ENCODE results near the gene LRRC49. TPM values are rescaled to one million over a fixed set of nuclear protein-coding genes. Genes with fewer than 3 reads are reported as not detected.
"Not testable (repeated sequence)": the region's sequence is repeated elsewhere in the genome, so short reads cannot be mapped to it uniquely, and the experiment has no call there.

The LRRC49 gene
- total RNA-seq, 4 donors from 2014 or later: 3.3 to 10.4 (median 7.0) TPM

DNA sequence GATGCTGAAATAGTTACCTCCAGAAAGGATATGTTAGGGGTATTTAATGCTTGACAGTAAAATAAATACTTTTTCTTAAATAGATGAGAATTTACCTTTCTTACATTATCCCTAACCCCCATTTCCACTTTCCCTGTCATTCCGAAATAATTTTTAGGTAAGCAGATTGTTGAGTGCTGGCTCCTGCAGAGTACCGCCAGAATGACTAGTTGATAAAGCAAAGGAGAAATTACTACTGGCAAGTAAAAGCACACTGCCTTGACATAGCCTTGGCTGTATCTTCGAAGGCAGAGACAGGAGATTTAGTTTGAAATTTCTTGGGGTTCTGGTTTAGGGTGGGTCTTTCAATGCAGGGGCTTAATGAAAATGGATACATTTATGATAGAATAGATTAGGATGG lies 40.8 kb downstream of the LRRC49 start:
- H3K27ac ChIP-seq (replicated peaks in 1 of 4): no peak overlapping the region
- WGBS: 72% methylated on average over 3 of the region's 3 CpGs

DNA sequence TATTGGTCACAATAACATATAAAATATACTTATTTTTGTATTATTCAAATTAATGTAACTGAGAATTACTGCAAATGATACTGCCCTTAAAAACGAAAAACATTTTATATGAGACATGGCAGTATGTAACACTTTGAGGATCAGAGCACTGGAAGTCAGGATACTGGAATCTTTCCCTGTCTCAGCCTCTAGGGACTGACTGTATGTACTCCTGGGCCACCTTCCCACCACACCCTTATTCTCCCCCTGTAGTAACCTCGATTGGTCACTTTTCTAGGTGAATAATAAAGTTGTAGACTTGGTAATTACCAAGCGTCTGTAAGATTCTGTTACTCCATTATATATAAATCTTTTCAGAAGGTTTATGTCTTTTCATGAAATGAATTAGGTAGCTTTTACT lies 43.0 kb downstream of the LRRC49 start:
- TF ChIP-seq EP300 (IDR thresholded peaks at IDR 0.05) (no peak), POLR2AphosphoS5 (IDR thresholded peaks at IDR 0.05) (no peak), POLR2A (IDR thresholded peaks at IDR 0.05; ENCODE audit: low read depth) (no peak)
- TF ChIP-seq, protein P1, sequence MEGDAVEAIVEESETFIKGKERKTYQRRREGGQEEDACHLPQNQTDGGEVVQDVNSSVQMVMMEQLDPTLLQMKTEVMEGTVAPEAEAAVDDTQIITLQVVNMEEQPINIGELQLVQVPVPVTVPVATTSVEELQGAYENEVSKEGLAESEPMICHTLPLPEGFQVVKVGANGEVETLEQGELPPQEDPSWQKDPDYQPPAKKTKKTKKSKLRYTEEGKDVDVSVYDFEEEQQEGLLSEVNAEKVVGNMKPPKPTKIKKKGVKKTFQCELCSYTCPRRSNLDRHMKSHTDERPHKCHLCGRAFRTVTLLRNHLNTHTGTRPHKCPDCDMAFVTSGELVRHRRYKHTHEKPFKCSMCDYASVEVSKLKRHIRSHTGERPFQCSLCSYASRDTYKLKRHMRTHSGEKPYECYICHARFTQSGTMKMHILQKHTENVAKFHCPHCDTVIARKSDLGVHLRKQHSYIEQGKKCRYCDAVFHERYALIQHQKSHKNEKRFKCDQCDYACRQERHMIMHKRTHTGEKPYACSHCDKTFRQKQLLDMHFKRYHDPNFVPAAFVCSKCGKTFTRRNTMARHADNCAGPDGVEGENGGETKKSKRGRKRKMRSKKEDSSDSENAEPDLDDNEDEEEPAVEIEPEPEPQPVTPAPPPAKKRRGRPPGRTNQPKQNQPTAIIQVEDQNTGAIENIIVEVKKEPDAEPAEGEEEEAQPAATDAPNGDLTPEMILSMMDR (IDR thresholded peaks at IDR 0.05): no peak
- no peaks in the 10 kb centered on the region for H3K9me3 ChIP-seq
- H3K4me1 ChIP-seq: no peaks in the 10 kb centered on the region
- no peak for DNase-seq (ENCODE audit: extremely low spot score)
- H3K27me3 ChIP-seq: no peaks in the 10 kb centered on the region
- H3K4me3 ChIP-seq: no peak overlapping the region
- intact Hi-C loops (cut with DNase I): no loop called here
- 94% methylated on average over 3 of the region's 3 CpGs for WGBS
- H3K27ac ChIP-seq (replicated peaks in 1 of 4): no peak overlapping the region
- no peaks in the 10 kb centered on the region for H3K36me3 ChIP-seq

More for the DNA sequence above, 40.8 kb downstream of the LRRC49 start:
- peaks cover 0 to 5% (median 0%) of the 10 kb centered on the region in 4 donors for H3K36me3 ChIP-seq
- TF ChIP-seq, protein P1 (IDR thresholded peaks at IDR 0.05): no peak
- TF ChIP-seq POLR2A (IDR thresholded peaks at IDR 0.05; ENCODE audit: low read depth) (no peak), EP300 (IDR thresholded peaks at IDR 0.05) (no peak), POLR2AphosphoS5 (IDR thresholded peaks at IDR 0.05) (no peak)
- no peaks in the 10 kb centered on the region for H3K9me3 ChIP-seq
- no peaks in the 10 kb centered on the region for H3K27me3 ChIP-seq
- no peaks in the 10 kb centered on the region for H3K4me1 ChIP-seq
- DNase-seq (ENCODE audit: extremely low spot score): no peak
- intact Hi-C loops (cut with DNase I): no loop called here
- H3K4me3 ChIP-seq: no peak overlapping the region

DNA sequence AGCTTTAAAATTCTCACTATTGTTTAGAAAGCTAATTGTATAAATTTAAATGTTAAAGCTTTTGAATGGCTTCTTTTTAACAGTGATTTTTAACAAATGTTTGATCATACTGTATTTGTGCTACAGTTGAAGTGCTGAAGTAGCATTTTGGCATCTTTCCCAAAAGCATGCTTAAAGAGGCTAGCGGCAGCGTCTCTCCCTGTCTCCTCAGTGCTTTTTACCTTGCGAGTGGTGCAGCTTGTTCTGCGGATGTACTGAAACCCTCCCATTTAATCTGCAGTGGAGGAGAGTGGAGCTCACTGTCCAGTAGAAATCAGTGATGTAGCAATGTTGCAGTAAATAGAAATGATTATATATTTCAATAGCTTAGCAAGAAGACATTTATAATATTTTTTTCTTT lies 43.7 kb downstream of the LRRC49 start:
- H3K4me3 ChIP-seq: no peak overlapping the region
- DNase-seq (ENCODE audit: extremely low spot score): no peak
- no peak overlapping the region for H3K27ac ChIP-seq (replicated peaks in 1 of 4)
- TF ChIP-seq POLR2AphosphoS5 (IDR thresholded peaks at IDR 0.05): no peak
- H3K36me3 ChIP-seq: no peaks in the 10 kb centered on the region
- H3K9me3 ChIP-seq: no peaks in the 10 kb centered on the region
- WGBS: 56% methylated on average over 4 of the region's 4 CpGs
- no peaks in the 10 kb centered on the region for H3K4me1 ChIP-seq
- intact Hi-C loops (cut with DNase I): no loop called here
- no peaks in the 10 kb centered on the region for H3K27me3 ChIP-seq

DNA sequence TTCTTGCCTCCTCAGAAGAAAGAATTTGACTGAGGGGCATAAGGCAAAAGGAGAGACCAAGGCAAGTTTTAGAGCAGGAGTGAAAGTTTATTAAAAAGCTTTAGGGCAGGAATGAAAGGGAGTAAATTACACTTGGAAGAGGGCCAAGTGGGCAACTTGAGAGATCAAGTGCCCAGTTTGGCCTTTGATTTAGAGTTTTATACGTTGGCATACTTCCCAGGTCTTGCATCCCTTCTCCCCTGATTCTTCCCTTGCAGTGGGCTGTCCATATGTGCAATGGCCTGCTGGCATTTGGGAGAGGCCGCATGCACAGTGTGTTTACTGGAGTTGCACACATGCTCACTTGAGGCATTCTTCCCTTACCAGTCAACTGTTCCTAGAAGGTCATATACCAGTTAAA lies 50.7 kb downstream of the LRRC49 start:
- H3K36me3 ChIP-seq; H3K4me1 ChIP-seq; intact Hi-C loops (cut with DNase I); H3K27me3 ChIP-seq; H3K9me3 ChIP-seq; DNase-seq (ENCODE audit: extremely low spot score); H3K27ac ChIP-seq (replicated peaks in 1 of 4); H3K4me3 ChIP-seq: not testable (repeated sequence)
- WGBS: 59% methylated on average over 2 of the region's 2 CpGs

DNA sequence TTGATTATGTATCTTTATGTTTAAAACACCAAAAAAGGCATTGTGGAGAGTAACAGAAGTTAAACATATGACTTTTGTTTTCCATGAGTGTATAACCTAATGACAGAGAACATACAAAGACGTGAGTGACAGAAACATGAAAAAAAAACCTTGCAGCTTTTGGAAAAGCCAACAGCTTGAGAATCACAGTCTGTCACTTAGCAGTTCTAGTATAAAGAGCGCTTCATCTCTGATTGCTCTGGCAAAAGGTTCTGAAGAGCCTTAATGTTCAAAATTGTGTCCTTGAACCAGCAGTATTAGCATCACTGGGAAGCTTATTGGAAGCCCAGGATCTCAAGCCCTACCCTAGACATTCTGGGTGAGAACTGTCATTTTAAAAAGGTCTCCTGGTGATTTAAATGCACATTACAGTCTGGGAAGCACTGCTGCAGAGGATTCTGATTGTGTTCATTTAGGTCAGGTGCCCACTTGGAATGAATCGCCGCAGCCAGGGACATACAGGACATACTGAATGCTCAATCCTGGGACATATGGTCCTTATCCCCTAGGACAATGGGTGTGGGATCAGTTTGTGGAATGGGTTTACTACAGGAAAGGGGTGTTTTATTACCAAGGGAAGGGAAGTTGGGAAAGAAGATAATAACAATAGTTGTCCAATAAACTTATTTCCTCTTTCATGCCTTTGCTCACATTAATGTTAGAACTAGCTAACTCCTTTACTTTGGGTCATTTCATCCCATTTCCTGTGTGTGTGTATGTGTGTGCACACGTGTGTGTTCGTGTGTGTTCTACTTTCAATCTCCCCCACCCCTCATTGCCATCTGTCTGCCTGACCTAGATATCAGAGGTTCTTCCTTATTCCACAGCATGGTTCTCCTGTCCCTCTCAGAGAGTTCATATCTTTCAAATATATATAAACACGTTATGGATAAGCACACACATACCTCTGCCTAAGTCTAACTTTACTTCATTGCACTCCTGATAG lies 55.0 kb downstream of the LRRC49 start:
- intact Hi-C loops (cut with DNase I): no loop called here
- peaks cover 0 to 9% (median 0%) of the 10 kb centered on the region in 4 donors for H3K4me1 ChIP-seq
- no peak for TF ChIP-seq POLR2A (IDR thresholded peaks at IDR 0.05; ENCODE audit: low read depth)
- H3K27me3 ChIP-seq: no peaks in the 10 kb centered on the region
- H3K36me3 ChIP-seq: no peaks in the 10 kb centered on the region
- 72% methylated on average over 7 of the region's 7 CpGs for WGBS
- H3K4me3 ChIP-seq: no peak overlapping the region
- DNase-seq (ENCODE audit: extremely low spot score): no peak
- peaks cover 0 to 9% (median 0%) of the 10 kb centered on the region in 4 donors for H3K9me3 ChIP-seq
- no peak overlapping the region for H3K27ac ChIP-seq (replicated peaks in 1 of 4)

DNA sequence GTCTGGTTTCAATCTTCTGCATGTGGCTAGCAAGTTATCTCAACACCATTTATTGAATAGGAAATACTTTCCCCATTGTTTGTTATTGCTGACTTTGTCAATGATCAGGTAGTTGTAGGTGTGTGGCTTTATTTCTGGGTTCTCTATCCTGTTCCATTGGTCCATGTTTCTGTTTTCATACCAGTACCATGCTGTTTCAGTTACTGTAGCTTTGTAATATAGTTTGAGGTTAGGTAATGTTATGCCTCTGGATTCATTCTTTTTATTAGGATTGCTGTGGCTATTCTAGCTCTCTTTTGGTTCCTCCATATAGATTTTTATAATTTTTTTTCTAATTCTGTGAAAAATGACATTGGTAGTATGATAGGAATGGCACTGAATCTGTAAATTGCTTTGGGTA lies 58.3 kb downstream of the LRRC49 start:
- no peaks in the 10 kb centered on the region for H3K36me3 ChIP-seq
- H3K4me3 ChIP-seq: no peak overlapping the region
- H3K4me1 ChIP-seq: peaks cover 0 to 9% (median 0%) of the 10 kb centered on the region in 4 donors
- intact Hi-C loops (cut with DNase I): no loop called here
- no peak overlapping the region for H3K27ac ChIP-seq (replicated peaks in 1 of 4)
- no peak for TF ChIP-seq EP300 (IDR thresholded peaks at IDR 0.05)
- TF ChIP-seq, protein P1 (IDR thresholded peaks at IDR 0.05): no peak
- TF ChIP-seq POLR2A (IDR thresholded peaks at IDR 0.05; ENCODE audit: low read depth): no peak
- no peak for TF ChIP-seq POLR2AphosphoS5 (IDR thresholded peaks at IDR 0.05)
- DNase-seq (ENCODE audit: extremely low spot score): no peak
- no peaks in the 10 kb centered on the region for H3K27me3 ChIP-seq
- peaks cover 0 to 9% (median 0%) of the 10 kb centered on the region in 4 donors for H3K9me3 ChIP-seq

Data from esophagus muscularis mucosa (tissue), 4 donors.